Ectodermal cell (in vitro differentiated cells): ENCODE results near the gene ZNF675. TPM values are rescaled to one million over a fixed set of nuclear protein-coding genes. Genes with fewer than 3 reads are reported as not detected.
A peak's percentile ranks its signal among the peaks of the same experiment; 100 is the strongest.
"Not testable (repeated sequence)": the region's sequence is repeated elsewhere in the genome, so short reads cannot be mapped to it uniquely, and the experiment has no call there.

Experiments
- H3K27ac ChIP-seq: 2 replicates; pipeline ENCODE4 v1.7.0; 2013; ENCODE audit warnings: mild to moderate bottlenecking, low read depth, low read length; ENCODE audit not compliant: insufficient read depth, poor library complexity, severe bottlenecking
- H3K27me3 ChIP-seq: 2 replicates; pipeline ENCODE4 v1.7.0; 2013; ENCODE audit warnings: mild to moderate bottlenecking, low read length; ENCODE audit not compliant: insufficient read depth, control insufficient read depth, poor library complexity, severe bottlenecking
- H3K36me3 ChIP-seq: one replicate; pipeline ENCODE4 v1.7.0; 2013; ENCODE audit warnings: low read length; ENCODE audit not compliant: control insufficient read depth, insufficient read depth
- H3K4me1 ChIP-seq: one replicate; pipeline ENCODE4 v1.7.0; 2013; ENCODE audit warnings: low read length; ENCODE audit not compliant: control insufficient read depth, insufficient read depth
- H3K4me3 ChIP-seq: 2 replicates; pipeline ENCODE4 v1.7.0; 2013; ENCODE audit warnings: low read depth, low read length, control low read depth; ENCODE audit not compliant: insufficient read depth
- H3K9me3 ChIP-seq: 2 replicates; pipeline ENCODE4 v1.7.0; 2013; ENCODE audit warnings: mild to moderate bottlenecking, low read length, moderate library complexity; ENCODE audit not compliant: control insufficient read depth
- WGBS, 2 experiments: methylation state at CpG; one replicate each; pipeline ENCODE4 v1.1.7; 2013; ENCODE audit warnings: missing lambda C conversion rate in 2 of 2; 5-methylcytosine and 5-hydroxymethylcytosine counted together
- polyA plus RNA-seq, 4 experiments: library from polyadenylated mRNA; stranded (reverse); fragments of 50-300 nt; gene quantifications; one replicate each; pipeline ENCODE4 v1.2.3, GENCODE V29; 2013

Gene ZNF675
- 26.0 TPM for polyA plus RNA-seq (2013, experiment 1 of 4)
- 26.7 TPM for polyA plus RNA-seq (2013, experiment 2 of 4)
- 23.2 TPM for polyA plus RNA-seq (2013, experiment 3 of 4)
- 23.9 TPM for polyA plus RNA-seq (2013, experiment 4 of 4)

DNA sequence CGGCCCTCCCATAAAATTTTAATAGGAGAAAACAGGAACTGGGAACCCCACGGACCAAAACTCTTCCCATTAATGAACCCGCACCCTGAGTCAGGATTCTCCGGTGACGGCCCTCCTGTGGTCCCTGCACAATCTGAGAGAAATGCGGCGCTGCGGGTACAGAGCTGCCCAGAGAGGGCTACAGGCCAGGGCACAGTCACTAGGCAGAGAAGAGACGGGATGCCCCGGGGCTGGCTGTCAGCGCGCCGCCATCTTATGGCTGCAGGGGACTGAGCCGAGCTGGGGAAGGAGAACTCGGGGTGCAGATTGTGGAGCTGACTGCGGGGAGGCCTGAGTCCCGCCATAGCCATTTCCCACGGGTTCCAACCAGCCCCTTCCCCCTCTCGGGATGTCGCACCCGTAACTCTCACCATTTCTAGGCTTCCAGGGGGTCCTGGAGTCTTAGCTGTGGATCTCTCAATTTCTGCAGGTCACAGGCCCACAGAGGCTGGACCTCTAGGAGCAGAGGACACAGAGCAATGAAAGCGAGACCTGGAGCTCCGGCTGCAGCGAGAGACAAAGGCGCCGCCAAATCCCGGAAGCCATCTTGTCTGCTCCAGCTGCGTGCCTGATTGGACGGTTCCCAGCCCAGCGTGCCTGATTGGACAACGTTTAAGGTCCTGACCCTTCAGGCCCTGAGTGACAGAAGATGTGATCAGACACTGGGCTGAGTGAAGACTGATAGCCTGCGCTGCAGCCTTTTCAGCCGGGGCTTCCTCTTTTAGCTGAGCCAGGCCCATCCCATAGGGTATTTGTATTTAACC is at the start of gene ZNF675:
Gene ZNF675, minus strand, starts transcription at position 592 of the 803 bp plus-strand sequence. Its CDS starts 179 bp downstream, at position 413.
- Histone ChIP-seq H3K9me3 (no peaks in the 10 kb centered on the region), H3K4me3 (peak within 1 kb of the TSS; percentile 63), H3K27ac (peak within 1 kb of the TSS; percentile 98), H3K36me3 (peaks cover 8% of the 10 kb centered on the region), H3K4me1 (no peaks in the 10 kb centered on the region), H3K27me3 (no peaks in the 10 kb centered on the region)
- WGBS, 2 experiments: 0 to 1% methylated on average over 33 of the region's 33 CpGs

- H3K4me1 ChIP-seq, H3K9me3 ChIP-seq, H3K27ac ChIP-seq, H3K36me3 ChIP-seq, H3K4me3 ChIP-seq, H3K27me3 ChIP-seq: not testable (repeated sequence)
- WGBS, 2 experiments: 93 to 94% methylated on average over 3 to 5 of the region's 6 CpGs
Measured at GRCh38 chr19:23730729-23731465, 43.9 kb upstream of the ZNF675 start.

DNA sequence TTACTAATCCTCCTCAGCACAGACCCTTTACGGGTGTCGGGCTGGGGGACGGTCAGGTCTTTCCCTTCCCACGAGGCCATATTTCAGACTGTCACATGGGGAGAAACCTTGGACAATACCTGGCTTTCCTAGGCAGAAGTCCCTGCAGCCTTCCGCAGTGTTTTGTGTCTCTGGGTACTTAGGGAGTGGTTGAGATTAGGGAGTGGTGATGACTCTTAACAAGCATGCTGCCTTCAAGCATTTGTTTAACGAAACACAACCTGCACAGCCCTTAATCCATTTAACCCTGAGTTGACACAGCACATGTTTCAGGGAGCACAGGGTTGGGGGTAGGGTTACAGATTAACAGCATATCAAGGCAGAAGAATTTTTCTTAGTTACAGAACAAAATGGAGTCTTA is 37.1 kb upstream of the ZNF675 start:
- not testable (repeated sequence) for H3K4me3 ChIP-seq, H3K9me3 ChIP-seq, H3K27me3 ChIP-seq, H3K4me1 ChIP-seq, H3K36me3 ChIP-seq, H3K27ac ChIP-seq
- 19 to 31% methylated on average over 2 of the region's 6 CpGs for WGBS, 2 experiments

DNA sequence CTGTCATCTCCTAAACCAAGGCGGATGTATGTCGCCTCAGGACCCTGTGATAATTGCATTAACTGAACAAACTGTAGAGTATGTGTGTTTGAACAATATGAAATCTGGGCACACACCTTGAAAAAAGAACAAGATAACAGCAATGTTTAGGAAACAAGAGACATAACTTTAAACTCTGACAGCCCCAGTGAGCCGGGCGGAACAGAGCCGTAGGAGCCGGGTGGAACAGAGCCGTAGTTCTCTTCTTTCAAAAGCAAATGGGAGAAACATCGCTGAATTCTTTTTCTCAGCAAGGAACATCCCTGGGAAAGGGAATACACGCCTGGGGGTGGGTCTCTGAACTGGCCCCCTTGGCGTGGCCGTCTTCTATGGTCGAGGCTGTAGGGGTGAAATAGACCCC is 31.8 kb upstream of the ZNF675 start:
- Histone ChIP-seq H3K4me1 (no peaks in the 10 kb centered on the region), H3K27me3 (peaks cover 4% of the 10 kb centered on the region), H3K36me3 (no peaks in the 10 kb centered on the region), H3K9me3 (no peaks in the 10 kb centered on the region), H3K4me3 (no peak overlapping the region), H3K27ac (no peak overlapping the region)
- WGBS, 2 experiments: 4 to 5% methylated on average over 12 of the region's 12 CpGs

DNA sequence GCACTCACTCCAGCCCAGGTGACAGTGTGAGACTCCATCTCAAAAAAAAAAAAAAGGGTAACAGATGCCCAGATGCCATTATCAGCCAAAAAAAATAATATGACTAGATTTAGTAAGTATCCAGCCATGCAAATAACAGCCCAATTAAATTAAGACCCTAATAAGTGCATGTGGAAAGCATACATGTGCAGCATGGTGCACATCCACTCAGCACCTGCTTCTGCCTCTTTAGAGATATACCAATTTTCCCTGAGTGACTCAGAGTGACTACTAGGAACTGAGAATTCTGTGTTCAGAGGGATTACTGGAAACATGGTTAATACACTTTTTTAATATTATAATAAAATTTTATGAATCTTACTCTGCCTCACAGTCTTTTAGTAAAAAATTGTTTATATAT is 29.8 kb upstream of the ZNF675 start:
- no peaks in the 10 kb centered on the region for H3K36me3 ChIP-seq
- no peaks in the 10 kb centered on the region for H3K9me3 ChIP-seq
- no peak overlapping the region for H3K4me3 ChIP-seq
- H3K27ac ChIP-seq: no peak overlapping the region
- H3K27me3 ChIP-seq: peaks cover 4% of the 10 kb centered on the region
- H3K4me1 ChIP-seq: no peaks in the 10 kb centered on the region

DNA sequence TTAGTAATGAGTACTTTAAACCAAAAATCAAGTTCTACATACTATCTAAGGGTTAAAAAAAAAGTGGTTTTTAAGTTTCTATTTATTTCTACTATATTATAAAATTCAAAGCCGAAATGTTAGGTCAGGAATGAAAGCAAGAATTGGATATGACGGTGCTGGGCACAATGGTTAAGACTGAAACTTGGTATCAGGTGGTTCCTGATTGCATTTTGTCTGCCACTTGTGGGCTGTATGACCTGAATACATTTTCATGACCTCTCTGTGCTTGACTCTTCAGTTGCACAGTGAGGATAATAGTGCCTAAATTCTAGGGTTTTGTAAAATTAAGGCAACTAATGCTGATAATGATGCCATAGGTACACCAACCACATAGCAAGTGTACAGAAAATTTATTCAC is 22.3 kb upstream of the ZNF675 start:
- no peaks in the 10 kb centered on the region for H3K9me3 ChIP-seq
- no peak overlapping the region for H3K27ac ChIP-seq
- no peaks in the 10 kb centered on the region for H3K4me1 ChIP-seq
- no peak overlapping the region for H3K4me3 ChIP-seq
- no peaks in the 10 kb centered on the region for H3K36me3 ChIP-seq
- 45 to 46% methylated on average over 2 of the region's 2 CpGs for WGBS, 2 experiments
- H3K27me3 ChIP-seq: no peaks in the 10 kb centered on the region

DNA sequence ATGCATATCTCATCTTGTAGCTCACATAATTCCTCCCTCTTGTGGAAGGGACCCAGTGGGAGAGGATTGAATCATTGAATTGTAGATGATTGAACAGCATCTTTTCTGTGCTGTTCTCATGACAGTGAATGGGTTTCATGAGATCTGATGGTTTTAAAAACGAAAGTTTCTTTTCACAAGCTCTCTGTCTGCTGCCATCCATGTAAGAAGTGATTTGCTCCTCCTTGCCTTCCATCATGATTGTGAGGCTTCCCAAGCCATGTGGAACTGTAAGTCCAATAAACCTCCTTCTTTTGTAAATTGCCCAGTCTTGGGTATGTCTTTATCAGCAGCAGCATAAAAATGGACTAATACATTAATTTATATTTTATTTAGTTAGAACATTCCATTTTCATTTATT is 19.6 kb upstream of the ZNF675 start:
- H3K27ac ChIP-seq: no peak overlapping the region
- H3K36me3 ChIP-seq: no peaks in the 10 kb centered on the region
- no peaks in the 10 kb centered on the region for H3K4me1 ChIP-seq
- no peaks in the 10 kb centered on the region for H3K9me3 ChIP-seq
- H3K4me3 ChIP-seq: no peak overlapping the region
- no peaks in the 10 kb centered on the region for H3K27me3 ChIP-seq
- 94 to 100% methylated on average over 1 of the region's 1 CpG for WGBS, 2 experiments

DNA sequence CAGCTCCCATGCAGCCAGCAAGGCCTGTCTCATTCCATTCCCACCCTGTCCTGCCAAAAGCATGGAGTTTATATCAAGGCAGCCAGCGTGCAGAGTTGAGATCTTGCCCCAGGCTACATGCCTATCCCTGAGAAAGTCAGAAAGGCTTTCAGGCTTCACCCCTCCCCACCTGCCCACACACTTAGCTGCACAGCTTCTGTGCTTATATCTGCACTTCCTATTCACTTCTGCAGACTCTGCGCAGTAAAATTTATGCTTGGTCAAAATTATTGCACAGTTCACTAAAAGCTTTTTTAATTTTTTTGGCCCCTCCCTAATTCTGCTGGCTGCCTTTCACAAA is 12.5 kb upstream of the ZNF675 start:
- no peaks in the 10 kb centered on the region for H3K4me1 ChIP-seq
- no peaks in the 10 kb centered on the region for H3K9me3 ChIP-seq
- no peak overlapping the region for H3K4me3 ChIP-seq
- no peaks in the 10 kb centered on the region for H3K27me3 ChIP-seq
- H3K36me3 ChIP-seq: no peaks in the 10 kb centered on the region
- WGBS, 2 experiments: 73 to 96% methylated on average over 2 of the region's 2 CpGs
- H3K27ac ChIP-seq: no peak overlapping the region

DNA sequence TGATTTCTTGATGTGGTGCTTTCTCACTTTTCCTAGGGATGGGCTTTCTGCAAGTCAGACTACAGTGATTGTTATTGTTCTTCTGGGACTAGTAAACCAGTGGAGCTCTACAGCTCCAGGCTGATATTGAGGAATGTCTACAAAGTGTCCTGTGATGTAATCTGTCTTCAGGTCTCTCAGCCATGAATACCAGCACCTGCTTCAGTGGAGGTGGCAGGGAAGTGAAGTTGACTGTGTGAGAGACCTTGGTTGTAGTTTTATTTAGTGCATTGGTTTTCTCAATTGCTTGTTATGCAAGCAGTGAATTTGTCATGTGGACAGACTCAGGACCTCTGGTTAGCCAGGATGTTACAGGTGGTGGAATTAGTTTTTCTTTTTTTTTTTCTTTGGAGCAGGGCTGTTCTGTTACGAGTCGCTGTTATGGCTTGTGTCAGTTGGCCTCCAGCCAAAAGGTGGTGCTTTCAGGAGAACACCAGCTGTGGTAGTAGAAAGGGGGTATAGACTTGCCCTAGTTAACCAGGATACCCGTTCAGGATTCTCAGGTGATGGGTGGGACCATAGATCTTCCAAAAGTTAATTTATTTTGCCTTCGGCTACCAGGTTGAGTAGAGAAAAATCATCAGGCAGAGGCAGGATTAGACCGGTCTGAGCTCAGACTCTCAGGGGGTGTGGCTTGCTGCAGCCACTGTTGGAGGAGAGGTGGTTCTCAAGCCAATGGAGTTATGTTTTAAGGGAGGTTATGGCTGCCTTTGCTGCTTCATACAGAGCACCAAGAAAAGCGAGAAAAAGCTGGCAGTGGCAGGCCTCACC is 11.9 kb upstream of the ZNF675 start:
- WGBS, 2 experiments: 87 to 89% methylated on average over 6 of the region's 6 CpGs
- Histone ChIP-seq H3K4me3 (no peak overlapping the region), H3K9me3 (no peaks in the 10 kb centered on the region), H3K36me3 (no peaks in the 10 kb centered on the region), H3K27ac (no peak overlapping the region), H3K4me1 (no peaks in the 10 kb centered on the region), H3K27me3 (no peaks in the 10 kb centered on the region)

- not testable (repeated sequence) for H3K4me3 ChIP-seq, H3K27me3 ChIP-seq, H3K27ac ChIP-seq, H3K36me3 ChIP-seq, H3K9me3 ChIP-seq, H3K4me1 ChIP-seq
- WGBS, 2 experiments: 72 to 74% methylated on average over 8 to 9 of the region's 9 CpGs
Measured at GRCh38 chr19:23692937-23693336, 5.9 kb upstream of the ZNF675 start.
